Hippocampal formation (tissue), 2 donors: ENCODE results near the gene NEURL2.
"Not testable (repeated sequence)": the region's sequence is repeated elsewhere in the genome, so short reads cannot be mapped to it uniquely, and the experiment has no call there.

ENCODE experiments used
- DNase-seq, 2 donors: peaks; one replicate each; lab custom pipeline; 2025; lab: John Stamatoyannopoulos, UW

NEURL2 gene, protein sequence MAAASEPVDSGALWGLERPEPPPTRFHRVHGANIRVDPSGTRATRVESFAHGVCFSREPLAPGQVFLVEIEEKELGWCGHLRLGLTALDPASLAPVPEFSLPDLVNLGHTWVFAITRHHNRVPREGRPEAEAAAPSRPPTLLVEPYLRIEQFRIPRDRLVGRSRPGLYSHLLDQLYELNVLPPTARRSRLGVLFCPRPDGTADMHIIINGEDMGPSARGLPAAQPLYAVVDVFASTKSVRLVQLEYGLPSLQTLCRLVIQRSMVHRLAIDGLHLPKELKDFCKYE

DNA sequence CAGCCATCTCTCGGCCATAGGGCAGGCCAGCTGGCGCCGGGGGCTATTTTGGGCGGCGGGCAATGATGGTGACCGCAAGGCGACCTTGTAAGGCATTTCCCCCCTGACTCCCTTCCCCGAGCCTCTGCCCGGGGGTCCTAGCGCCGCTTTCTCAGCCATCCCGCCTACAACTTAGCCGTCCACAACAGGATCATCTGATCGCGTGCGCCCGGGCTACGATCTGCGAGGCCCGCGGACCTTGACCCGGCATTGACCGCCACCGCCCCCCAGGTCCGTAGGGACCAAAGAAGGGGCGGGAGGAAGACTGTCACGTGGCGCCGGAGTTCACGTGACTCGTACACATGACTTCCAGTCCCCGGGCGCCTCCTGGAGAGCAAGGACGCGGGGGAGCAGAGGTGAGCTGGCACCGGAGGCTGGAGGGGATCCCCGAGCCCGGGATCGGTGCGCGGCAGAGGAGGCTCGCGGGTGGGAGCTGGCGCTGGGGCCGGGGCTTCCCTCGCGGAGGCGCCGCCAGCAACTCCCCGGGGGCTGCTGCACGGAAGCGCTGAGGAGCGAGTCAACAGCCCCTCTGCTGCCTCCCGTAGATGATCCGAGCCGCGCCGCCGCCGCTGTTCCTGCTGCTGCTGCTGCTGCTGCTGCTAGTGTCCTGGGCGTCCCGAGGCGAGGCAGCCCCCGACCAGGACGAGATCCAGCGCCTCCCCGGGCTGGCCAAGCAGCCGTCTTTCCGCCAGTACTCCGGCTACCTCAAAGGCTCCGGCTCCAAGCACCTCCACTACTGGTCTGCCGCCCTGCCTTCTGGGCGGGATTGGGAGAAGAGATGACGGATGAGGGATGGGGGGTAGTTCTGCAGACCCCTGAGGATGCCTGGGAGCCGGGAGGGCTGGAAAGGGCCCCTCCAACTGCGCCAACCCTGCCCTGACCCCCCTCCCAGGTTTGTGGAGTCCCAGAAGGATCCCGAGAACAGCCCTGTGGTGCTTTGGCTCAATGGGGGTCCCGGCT is at the start of gene NEURL2, which contains the start of gene CTSA:
Gene NEURL2, minus strand, starts transcription at position 224 of the 999 bp plus-strand sequence. Its CDS starts 217 bp downstream, at position 7.
Gene CTSA, plus strand, starts transcription at position 351 of the 999 bp plus-strand sequence. Its CDS starts 234 bp downstream, at position 585.
- DNase-seq = peak; percentile 81 to 86

- DNase-seq = no peak
Observed at GRCh38 chr20:45940469-45940868, 49.5 kb upstream of the NEURL2 start.

- DNase-seq = no peak
Observed at GRCh38 chr20:45940053-45940452, 49.0 kb upstream of the NEURL2 start.

- no peak for DNase-seq
Observed at GRCh38 chr20:45938727-45939438, 47.9 kb upstream of the NEURL2 start.

DNA sequence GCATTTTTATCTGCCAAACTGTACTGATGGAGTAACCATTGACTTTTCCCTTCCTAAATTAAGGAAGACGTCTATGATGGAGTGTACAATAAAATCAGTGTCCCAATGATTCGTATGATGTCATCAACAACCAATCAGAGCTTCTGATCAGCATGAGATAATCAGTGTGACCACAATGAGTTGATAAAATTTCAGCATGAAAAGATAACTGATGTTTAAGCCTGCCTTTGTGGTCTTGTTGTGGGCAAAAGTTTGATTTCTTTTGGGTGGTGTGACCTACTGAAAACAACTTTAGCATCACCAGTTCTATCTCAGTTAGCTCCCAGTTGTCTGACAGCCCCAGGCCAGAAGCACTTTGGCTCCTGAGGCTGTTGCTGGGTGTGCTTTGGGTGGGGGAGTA is 46.8 kb upstream of the NEURL2 start:
- DNase-seq = no peak

GRCh38 chr20:45935416-45936046 is 44.5 kb upstream of the NEURL2 start:
- DNase-seq = no peak

DNA sequence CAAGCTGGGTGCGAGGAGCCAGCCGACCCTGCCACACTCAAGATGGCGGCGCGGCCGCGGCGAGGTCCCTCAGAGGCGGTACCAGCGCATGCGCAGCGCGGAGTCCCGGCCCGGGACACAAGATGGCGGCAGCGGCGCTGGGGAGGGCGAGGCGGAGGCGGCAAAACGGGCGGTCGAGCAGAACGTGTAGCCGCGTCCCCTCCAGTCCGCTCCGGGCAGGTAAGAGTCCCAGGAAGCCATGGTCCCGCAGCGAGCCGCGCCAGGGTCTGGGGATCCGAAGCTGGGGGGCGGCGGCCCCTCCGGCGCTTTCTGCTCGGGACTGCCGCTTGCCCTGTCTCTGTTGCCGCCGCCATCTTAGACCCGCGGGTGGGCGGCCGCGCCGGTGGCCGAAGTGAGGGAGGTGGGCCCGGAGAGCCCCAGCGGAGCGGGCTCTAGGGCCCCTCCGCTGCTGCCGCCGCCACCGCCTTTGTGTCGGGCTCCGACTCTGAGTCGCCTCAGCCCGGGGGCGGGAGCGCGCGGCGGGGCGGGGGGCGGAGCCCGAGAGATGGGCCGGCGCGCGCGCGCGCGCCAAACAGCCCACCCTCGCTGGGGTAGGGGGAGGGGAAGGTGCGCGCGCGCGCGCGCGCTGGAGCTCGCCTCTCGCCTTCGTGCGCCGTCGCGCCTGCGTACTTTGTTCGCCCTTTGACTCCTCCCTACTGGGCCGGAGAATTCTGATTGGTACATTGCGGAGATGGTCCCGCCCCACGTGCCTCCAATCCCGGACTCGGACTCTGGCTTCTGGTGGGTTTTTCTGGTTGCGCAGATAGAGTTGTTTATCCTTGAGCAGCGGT is 43.8 kb upstream of the NEURL2 start, which contains the start of gene PCIF1:
Gene PCIF1, plus strand, starts transcription at position 98 of the 830 bp plus-strand sequence. CDS start 4,317 bp downstream, outside the sequence.
- peak; percentile 95 to 97 for DNase-seq

- peak; percentile 69 to 86 for DNase-seq
Observed at GRCh38 chr20:45934046-45934585, 43.1 kb upstream of the NEURL2 start.

DNA sequence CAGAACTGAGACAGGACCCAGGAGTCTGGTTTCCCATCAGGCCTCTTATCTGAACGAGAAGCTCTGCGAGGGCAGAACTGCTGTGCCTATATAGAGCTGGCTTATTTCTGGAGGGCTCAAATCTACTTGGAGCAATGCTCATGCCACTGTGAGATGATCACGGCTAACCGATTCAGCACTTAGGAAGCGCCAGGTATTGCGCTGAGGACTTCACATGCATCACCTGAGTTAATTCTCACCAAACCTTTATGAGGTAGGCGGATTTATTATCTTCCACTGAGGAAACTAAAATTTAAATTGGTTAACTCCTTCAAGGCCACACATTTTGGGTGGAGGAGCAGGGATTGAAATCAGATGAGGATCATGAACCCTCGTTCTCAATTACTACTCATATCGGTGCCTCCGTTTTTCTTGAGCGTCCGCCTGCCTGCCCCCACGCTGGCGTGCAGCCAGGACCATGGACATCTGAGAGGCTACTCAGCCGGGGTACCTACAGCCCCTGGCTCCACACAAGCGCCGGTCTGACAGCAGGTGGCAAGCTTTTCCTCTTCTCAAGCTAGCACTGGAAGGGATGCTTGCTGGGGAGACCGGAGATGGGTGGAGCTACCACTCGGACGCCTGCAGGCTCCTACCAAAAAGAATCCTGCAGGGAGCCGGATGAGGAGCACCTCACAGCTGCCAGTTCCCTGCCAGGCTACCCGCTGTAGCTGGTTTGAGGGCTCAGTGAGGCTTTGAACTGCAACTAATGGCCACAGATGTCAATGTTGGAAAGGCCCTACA is 42.4 kb upstream of the NEURL2 start:
- peak; percentile 51 to 70 for DNase-seq

DNA sequence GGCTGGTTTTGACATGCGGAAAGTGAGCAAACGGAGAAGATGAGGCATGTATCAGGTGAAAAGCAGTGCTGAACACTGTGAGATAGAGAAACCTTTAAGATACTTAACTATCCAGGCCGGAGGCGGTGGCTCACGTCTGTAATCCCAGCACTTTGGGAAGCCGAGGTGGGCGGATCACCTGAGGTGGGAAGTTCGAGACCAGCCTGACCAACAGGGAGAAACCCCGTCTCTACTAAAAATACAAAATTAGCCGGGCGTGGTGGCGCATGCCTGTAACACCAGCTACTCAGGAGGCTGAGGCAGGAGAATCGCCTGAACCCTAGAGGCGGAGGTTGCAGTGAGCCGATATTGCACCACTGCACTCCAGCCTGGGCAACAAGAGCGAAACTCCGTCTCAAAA is 40.7 kb upstream of the NEURL2 start:
- DNase-seq = not testable (repeated sequence)

DNA sequence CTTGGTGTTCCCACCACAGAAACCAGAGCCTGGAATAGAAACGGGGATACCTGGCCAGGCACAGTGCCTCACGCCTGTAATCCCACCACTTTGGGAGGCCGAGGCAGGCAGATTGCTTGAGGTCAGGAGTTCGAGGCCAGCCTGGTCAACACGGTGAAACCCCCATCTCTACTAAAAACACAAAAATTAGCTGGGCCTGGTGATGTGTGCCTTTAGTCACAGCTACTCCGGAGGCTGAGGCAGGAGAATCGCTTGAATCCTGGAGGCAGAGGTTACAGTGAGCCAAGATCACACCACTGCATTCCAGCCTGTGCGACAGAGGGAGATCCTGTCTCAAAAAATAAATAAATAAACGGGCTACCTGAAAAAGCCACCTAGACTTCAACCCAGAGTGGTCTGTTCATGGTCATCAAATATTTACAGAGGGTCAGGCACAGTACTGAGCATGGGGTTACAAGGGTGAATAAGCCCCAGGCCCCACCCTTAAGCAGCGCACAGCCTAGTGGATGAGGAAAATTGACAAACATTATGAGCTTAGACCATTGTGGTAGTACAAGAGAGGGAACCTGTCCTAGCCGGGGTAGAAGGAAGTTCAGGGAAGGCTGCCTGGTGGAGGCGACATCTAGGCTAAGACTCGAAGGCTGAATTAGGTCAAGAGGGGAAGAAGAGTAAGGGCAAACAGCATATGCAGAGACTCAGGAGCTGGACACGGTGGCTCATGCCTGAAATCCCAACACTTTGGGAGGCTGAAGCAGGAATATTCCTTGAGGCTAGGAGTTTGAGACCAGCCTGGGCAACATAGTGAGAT is 36.3 kb upstream of the NEURL2 start:
- no peak for DNase-seq

DNA sequence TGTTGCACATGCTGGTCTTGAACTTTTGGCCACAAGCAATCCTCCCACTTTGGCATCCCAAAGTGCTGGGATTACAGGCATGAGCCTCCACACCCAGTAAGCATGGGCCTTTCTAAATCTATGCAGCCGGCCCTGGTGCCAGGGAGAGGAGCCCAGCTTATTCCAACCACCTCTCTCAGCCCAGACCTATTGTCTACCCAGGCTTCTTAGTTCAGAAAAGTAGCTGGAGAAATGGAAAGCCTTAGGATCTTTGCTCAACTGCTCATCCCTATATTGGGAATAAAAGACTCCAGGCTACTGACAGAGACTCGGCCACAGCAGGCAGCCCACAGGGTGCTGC is 35.7 kb upstream of the NEURL2 start:
- no peak for DNase-seq

GRCh38 chr20:45925821-45926506 is 35.0 kb upstream of the NEURL2 start:
- DNase-seq = no peak

GRCh38 chr20:45924391-45925261 is 33.6 kb upstream of the NEURL2 start:
- DNase-seq = peak in 1 of 2 donors; percentile 12

DNA sequence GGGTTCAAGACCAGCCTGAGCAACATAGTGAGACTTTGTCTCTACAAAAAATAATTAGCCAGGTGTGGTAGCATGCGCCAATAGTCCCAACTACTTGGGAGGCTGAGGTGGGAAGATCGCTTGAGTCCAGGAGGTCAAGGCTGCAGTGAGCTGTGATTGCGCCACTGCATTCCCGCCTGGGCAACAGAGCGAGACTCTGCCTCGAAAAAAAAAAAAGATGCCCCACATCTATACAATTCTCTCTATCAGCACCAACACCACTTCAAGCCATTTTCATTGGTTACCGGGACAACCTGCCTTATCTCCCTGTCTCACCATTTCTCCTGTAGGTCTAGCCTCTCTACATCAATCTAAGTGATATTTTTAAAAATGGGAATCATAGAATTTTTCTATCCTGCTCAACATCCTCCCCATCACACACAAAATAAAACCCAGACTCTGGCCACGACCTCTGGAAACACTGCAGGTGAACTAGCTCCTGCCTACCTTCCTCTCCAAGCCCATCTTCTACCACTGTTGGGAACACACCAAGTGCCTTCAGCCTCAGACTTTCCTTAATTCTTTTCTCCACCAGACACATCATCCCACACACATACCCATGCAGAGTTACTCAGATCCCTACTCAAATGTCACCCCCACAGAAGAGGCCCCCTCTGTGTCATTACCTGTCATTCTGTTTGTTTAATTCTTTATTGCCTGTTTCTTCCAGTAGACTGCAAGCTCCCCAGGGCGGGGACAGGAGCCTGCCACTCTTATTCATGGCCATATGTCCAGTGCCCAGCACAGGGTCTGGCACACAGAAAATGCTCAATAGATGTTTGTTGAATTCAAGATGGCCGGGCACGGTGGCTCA is 30.6 kb upstream of the NEURL2 start:
- no peak for DNase-seq
